CD4-positive, alpha-beta memory T cell (primary cell): ENCODE data around the gene DENND1C. TPM values are rescaled to one million over a fixed set of nuclear protein-coding genes. Genes with fewer than 3 reads are reported as not detected.
A peak's percentile ranks its signal among the peaks of the same experiment; 100 is the strongest.

Experiments
- CTCF ChIA-PET: fragments of 350-600 bp; sonication (Branson Sonifier 250); formaldehyde crosslinking; loops from one replicate; lab custom pipeline; 2021; ENCODE audit warnings: inconsistent platforms; ENCODE audit not compliant: partially characterized antibody; lab: Charles Lee
- POLR2A ChIA-PET: fragments of 350-600 bp; sonication (Branson Sonifier 250); formaldehyde crosslinking; loops from one replicate; lab custom pipeline; 2021; ENCODE audit not compliant: partially characterized antibody; lab: Charles Lee
- DNase-seq, 5 donors: peaks; one replicate each; pipeline versions ENCODE4 v3.0.0 to v3.0.0-alpha.2; 2020 to 2022; ENCODE audit warnings: mixed read lengths in 1 of 5
- H3K27ac ChIP-seq: one replicate; pipeline ENCODE4 v1.7.0; 2013; ENCODE audit warnings: low read depth, low read length
- H3K27me3 ChIP-seq: 2 replicates; pipeline ENCODE4 v1.7.0; 2013; ENCODE audit warnings: mild to moderate bottlenecking, low read length, moderate library complexity; ENCODE audit not compliant: insufficient read depth
- H3K36me3 ChIP-seq: 2 replicates; pipeline ENCODE4 v1.7.0; 2013; ENCODE audit warnings: mild to moderate bottlenecking, low read length, moderate library complexity; ENCODE audit not compliant: insufficient read depth
- H3K4me1 ChIP-seq: 2 replicates; pipeline ENCODE4 v1.7.0; 2013; ENCODE audit warnings: mild to moderate bottlenecking, low read length, moderate library complexity; ENCODE audit not compliant: insufficient read depth
- H3K4me3 ChIP-seq, 2 donors: one replicate each; pipeline ENCODE4 v1.7.0; 2013; ENCODE audit warnings: low read length in 2 of 2, mild to moderate bottlenecking in 1 of 2
- H3K9me3 ChIP-seq, 2 donors: one replicate each; pipeline ENCODE4 v1.7.0; 2013; ENCODE audit warnings: low read length in 2 of 2, control low read depth in 1 of 2; ENCODE audit not compliant: control insufficient read depth in 1 of 2
- H3K27ac Mint-ChIP-seq, 7 donors: one replicate each; pipeline ENCODE4 v1.8.0; 2020 to 2021; ENCODE audit warnings: mixed read lengths in 7 of 7, mild to moderate bottlenecking in 6 of 7, inconsistent platforms in 3 of 7, moderate library complexity in 3 of 7
- H3K27me3 Mint-ChIP-seq, 2 donors: one replicate each; pipeline ENCODE4 v1.8.0; 2020 to 2021; ENCODE audit warnings: mixed read lengths in 2 of 2
- H3K36me3 Mint-ChIP-seq, 2 donors: one replicate each; pipeline ENCODE4 v1.8.0; 2020 to 2021; ENCODE audit warnings: mixed read lengths in 2 of 2, inconsistent platforms in 1 of 2, mild to moderate bottlenecking in 1 of 2
- H3K4me1 Mint-ChIP-seq, 4 donors: one replicate each; pipeline ENCODE4 v1.8.0; 2020 to 2021; ENCODE audit warnings: mixed read lengths in 4 of 4, mild to moderate bottlenecking in 1 of 4
- H3K4me3 Mint-ChIP-seq, 8 donors: one replicate each; pipeline ENCODE4 v1.8.0; 2020 to 2021; ENCODE audit warnings: mixed read lengths in 8 of 8, mild to moderate bottlenecking in 7 of 8, moderate library complexity in 6 of 8, inconsistent platforms in 3 of 8
- H3K9me3 Mint-ChIP-seq, 8 donors: one replicate each; pipeline ENCODE4 v1.8.0; 2020 to 2021; ENCODE audit warnings: mixed read lengths in 8 of 8, mild to moderate bottlenecking in 5 of 8, inconsistent platforms in 3 of 8, moderate library complexity in 1 of 8
- intact Hi-C: fragments of 100-400 bp; cut with micrococcal nuclease; formaldehyde crosslinking; loops from one replicate; pipeline ENCODE4 v1.15.1; 2023
- polyA plus RNA-seq, 2 donors: library from polyadenylated mRNA; unstranded; fragments of 300-500 nt; fragmentation: Illumina TruSeq; gene quantifications; one replicate each; pipeline ENCODE4 v1.2.3, GENCODE V29; 2021
- total RNA-seq, 2 experiments: library from RNA; stranded (reverse); gene quantifications; one replicate each; pipeline ENCODE4 v1.2.3, GENCODE V29; 2021

The DENND1C gene
- total and polyA plus RNA-seq, 4 experiments from 2014 or later, result 39.6 to 113 (median 91.6) TPM

DNA sequence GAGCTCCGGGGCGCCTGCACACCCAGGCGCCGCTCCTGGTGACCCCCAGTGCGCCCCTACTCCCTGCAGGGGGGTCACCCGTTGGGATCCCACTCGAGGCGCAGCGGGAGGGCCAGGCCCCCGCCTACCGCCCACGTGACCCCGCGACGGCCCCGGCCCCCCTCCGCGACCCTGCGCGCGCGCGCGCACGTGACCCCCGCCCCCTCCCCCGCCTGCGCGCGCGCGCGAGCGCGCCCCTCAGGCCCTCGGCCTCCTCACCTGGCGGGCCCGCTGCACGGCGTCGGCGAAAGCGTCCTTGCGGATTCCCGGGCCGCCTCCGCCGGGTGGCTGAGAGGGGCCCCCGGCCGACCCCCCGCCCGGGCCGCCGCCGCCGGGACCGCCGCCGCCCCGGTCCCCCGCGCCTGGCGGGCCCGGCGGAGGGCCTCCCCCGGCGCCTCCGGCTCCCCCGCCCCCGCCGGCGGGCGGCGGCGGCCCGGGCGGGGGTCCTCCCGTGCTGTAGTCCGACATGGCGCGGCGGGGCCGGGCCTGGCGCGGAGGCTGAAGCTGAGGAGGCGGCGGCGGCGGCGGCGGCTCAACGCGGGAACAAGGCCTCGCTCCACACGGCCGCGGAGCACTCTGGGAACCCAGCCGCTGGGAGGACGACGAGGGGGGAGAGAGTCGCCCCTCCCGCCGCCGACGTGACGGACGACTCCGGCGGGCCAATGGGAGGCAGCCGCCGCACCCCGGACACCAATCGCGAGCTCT is 57.2 kb downstream of the DENND1C start, which contains the start of gene KHSRP:
KHSRP (minus strand) TSS at position 617 of the 744 bp plus-strand sequence; CDS start at position 507, 110 bp downstream.
- intact Hi-C loops, result loop anchor here (10.0 kb wide), 1 partner anchor 80 kb away; the partner anchor contains the start of gene TUBB4A
- H3K4me3 Mint-ChIP-seq, result peak within 1 kb of the TSS; percentile 87 to 92 (median 89)

DNA sequence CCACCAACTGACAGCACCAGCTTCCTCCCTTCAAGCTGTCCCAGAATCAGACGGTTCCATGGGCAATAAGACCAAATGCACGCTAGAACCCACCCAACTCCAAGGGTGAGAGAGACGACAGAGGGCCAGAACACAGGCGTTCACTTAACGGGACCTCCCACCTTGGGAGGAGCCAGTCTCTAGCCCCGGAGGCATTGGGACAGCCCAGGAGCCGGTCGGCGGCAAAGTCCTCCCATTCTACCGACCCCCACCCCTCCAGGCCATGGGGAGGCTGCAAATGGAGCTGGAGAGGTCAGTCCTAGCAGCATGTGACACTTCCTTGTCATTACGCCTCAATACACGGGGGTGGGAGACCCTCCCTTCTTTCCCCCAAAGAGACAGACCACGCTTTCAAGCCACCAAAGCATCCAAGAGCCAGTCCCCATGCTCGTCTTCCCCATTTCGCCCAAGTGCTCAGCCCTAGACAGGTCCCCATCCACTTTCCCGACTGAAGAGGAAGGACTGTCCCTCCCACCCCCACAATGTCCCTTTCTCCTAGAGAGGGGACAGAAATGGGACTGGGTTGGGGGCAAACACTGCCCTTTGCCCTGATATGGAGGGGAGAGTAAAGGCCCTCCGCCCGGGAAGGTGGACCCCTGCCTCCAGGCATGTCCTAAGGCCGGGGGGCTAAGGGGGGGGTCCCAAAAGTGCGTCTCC is 57.9 kb downstream of the DENND1C start:
- intact Hi-C loops, result loop anchor here (10.0 kb wide), 1 partner anchor 81 kb away; the partner anchor contains the start of gene TUBB4A
- peaks cover 39% of the 10 kb centered on the region for H3K36me3 ChIP-seq
- DNase-seq, result peak in 1 of 5 donors; percentile 48
- Mint-ChIP-seq H3K27ac (peak overlapping the region; percentile 86 to 94 (median 92)), H3K27me3 (no peaks in the 10 kb centered on the region), H3K36me3 (peaks cover 13 to 46% of the 10 kb centered on the region in 2 donors), H3K9me3 (peaks cover 0 to 2% (median 0%) of the 10 kb centered on the region in 8 donors), H3K4me1 (peaks cover 16 to 37% (median 29%) of the 10 kb centered on the region in 4 donors), H3K4me3 (peak overlapping the region; percentile 87 to 92 (median 89))
- no peaks in the 10 kb centered on the region for H3K27me3 ChIP-seq
- peaks cover 38% of the 10 kb centered on the region for H3K4me1 ChIP-seq
- peak overlapping the region; percentile 69 to 71 for H3K4me3 ChIP-seq
- CTCF ChIA-PET, result no interaction called here
- POLR2A ChIA-PET, result interaction anchor here (1.0 to 3.8 kb wide), 4 partner anchors 11 to 1632 kb away, joined by 3 to 30 read pairs (median 16); partner anchors contain the start of genes CLPP, FEM1A and GTF2F1
- H3K9me3 ChIP-seq, result no peaks in the 10 kb centered on the region
- peak overlapping the region; percentile 66 for H3K27ac ChIP-seq

More for the DNA sequence above, 57.2 kb downstream of the DENND1C start, which contains the start of gene KHSRP:
- H3K27ac ChIP-seq, result peak within 1 kb of the TSS; percentile 66
- POLR2A ChIA-PET, result interaction anchor here (0.6 to 3.8 kb wide), 20 partner anchors 12 to 1633 kb away, joined by 3 to 30 read pairs (median 4); partner anchors contain the start of genes ALKBH7, CLPP, DENND1C and FEM1A
- DNase-seq, result peak in 2 of 5 donors; percentile 13 to 47
- no peaks in the 10 kb centered on the region for H3K9me3 ChIP-seq
- H3K27me3 Mint-ChIP-seq, result no peaks in the 10 kb centered on the region
- H3K4me3 ChIP-seq, result peak within 1 kb of the TSS; percentile 69 to 71
- no peaks in the 10 kb centered on the region for H3K27me3 ChIP-seq
- peak within 1 kb of the TSS; percentile 90 to 99 (median 94) for H3K27ac Mint-ChIP-seq
- H3K4me1 Mint-ChIP-seq, result peaks cover 16 to 37% (median 29%) of the 10 kb centered on the region in 4 donors
- CTCF ChIA-PET, result interaction anchor here (1.0 to 1.1 kb wide), 3 partner anchors 92 to 438 kb away, joined by 3 read pairs; no protein-coding TSS in a partner anchor
- peaks cover 0 to 2% (median 0%) of the 10 kb centered on the region in 8 donors for H3K9me3 Mint-ChIP-seq
- H3K36me3 Mint-ChIP-seq, result peaks cover 13 to 38% of the 10 kb centered on the region in 2 donors
- H3K4me1 ChIP-seq, result peaks cover 39% of the 10 kb centered on the region
- peaks cover 32% of the 10 kb centered on the region for H3K36me3 ChIP-seq

DNA sequence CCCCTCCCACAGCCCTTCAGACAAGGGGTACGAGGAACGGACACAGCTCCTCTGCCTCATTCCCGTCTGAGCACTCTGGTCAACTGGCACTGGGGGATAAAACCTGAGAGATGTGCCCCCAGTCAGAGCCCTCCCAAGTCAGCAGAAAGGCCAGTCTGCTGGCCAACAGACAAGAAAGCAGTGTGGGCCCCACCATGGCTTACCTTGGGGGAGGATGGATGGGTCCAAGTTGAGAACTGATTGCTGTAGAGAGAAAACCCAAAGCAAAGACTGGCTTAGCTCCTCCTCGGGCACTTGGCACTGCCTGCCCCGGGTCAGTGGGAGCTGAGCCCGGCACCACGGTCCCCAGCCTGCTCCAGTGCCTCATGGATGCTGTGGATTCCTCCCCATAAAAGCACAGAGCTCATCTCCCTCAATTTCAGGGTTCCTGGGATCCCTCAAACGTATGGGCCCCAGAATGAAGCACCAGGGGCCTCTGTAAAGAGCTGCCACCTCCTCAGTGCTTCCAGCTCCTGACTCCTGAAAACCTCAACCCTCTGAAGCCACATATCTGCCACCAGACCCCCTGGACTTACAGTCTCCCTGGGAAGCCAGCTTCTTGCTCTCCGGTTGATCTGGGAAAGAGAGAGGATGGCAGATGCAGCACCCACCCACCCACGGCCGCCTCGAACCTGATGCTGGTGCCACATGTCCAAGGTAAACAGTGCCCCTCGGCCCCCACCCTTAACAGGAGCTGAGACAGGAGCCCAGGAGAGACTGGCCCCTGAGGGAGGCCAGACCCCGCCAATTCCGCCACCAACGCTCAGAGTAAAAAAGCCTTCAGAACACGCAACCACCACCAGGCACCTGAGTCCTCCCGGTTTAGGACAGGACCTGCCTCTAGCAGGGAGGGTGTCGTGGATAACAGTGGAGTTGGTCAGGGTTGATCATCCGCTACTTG is 60.2 kb downstream of the DENND1C start:
- no peak overlapping the region for H3K4me3 ChIP-seq
- peaks cover 62% of the 10 kb centered on the region for H3K36me3 ChIP-seq
- no peak for DNase-seq
- no peak overlapping the region for H3K27ac ChIP-seq
- no peaks in the 10 kb centered on the region for H3K27me3 ChIP-seq
- H3K9me3 ChIP-seq, result no peaks in the 10 kb centered on the region
- intact Hi-C loops, result loop anchor here (10.0 kb wide), 1 partner anchor 83 kb away; the partner anchor contains the start of gene TUBB4A
- H3K9me3 Mint-ChIP-seq, result peaks cover 0 to 3% (median 0%) of the 10 kb centered on the region in 8 donors
- peaks cover 16 to 59% of the 10 kb centered on the region in 2 donors for H3K36me3 Mint-ChIP-seq
- H3K4me1 ChIP-seq, result peaks cover 37% of the 10 kb centered on the region
- no peaks in the 10 kb centered on the region for H3K27me3 Mint-ChIP-seq
- ChIA-PET CTCF (interaction anchor here (1.1 kb wide), 1 partner anchor 9 kb away, joined by 3 read pairs; no protein-coding TSS in a partner anchor), POLR2A (interaction anchor here (1.0 to 1.7 kb wide), 2 partner anchors 11 to 27 kb away, joined by 3 to 4 read pairs; no protein-coding TSS in a partner anchor)
- peaks cover 16 to 37% (median 29%) of the 10 kb centered on the region in 4 donors for H3K4me1 Mint-ChIP-seq
- H3K27ac Mint-ChIP-seq, result peak overlapping the region in 3 of 7 donors; percentile 13 to 35 (median 17)
- H3K4me3 Mint-ChIP-seq, result peak overlapping the region in 1 of 8 donors; percentile 39

DNA sequence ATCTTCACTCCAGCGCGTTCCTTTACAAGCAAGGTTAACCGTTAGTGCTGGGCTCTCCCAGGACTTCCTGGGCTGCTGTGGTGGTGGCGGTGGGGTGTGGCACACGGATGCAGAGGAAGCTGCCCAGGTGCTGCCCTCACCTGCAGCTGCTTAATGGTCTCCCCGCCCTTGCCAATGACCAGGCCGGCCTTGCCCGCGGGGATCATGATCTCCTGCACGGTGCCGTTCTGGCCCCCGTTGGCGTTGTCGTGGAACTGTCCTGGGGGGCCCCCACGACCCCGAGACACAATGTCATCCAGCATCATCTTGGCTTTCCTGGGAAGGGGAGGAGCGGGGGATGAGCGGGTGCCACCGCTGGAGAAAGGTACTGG is 63.0 kb downstream of the DENND1C start:
- Histone ChIP-seq H3K9me3 (no peaks in the 10 kb centered on the region), H3K27ac (no peak overlapping the region), H3K36me3 (peaks cover 80% of the 10 kb centered on the region), H3K4me3 (no peak overlapping the region), H3K27me3 (no peaks in the 10 kb centered on the region), H3K4me1 (peaks cover 22% of the 10 kb centered on the region)
- H3K27me3 Mint-ChIP-seq, result no peaks in the 10 kb centered on the region
- no peak for DNase-seq
- intact Hi-C loops, result no loop called here
- ChIA-PET POLR2A (no interaction called here), CTCF (no interaction called here)
- peaks cover 10 to 22% (median 17%) of the 10 kb centered on the region in 4 donors for H3K4me1 Mint-ChIP-seq
- H3K27ac Mint-ChIP-seq, result no peak overlapping the region
- H3K9me3 Mint-ChIP-seq, result peaks cover 0 to 1% (median 0%) of the 10 kb centered on the region in 8 donors
- peaks cover 27 to 73% of the 10 kb centered on the region in 2 donors for H3K36me3 Mint-ChIP-seq
- H3K4me3 Mint-ChIP-seq, result no peak overlapping the region

DNA sequence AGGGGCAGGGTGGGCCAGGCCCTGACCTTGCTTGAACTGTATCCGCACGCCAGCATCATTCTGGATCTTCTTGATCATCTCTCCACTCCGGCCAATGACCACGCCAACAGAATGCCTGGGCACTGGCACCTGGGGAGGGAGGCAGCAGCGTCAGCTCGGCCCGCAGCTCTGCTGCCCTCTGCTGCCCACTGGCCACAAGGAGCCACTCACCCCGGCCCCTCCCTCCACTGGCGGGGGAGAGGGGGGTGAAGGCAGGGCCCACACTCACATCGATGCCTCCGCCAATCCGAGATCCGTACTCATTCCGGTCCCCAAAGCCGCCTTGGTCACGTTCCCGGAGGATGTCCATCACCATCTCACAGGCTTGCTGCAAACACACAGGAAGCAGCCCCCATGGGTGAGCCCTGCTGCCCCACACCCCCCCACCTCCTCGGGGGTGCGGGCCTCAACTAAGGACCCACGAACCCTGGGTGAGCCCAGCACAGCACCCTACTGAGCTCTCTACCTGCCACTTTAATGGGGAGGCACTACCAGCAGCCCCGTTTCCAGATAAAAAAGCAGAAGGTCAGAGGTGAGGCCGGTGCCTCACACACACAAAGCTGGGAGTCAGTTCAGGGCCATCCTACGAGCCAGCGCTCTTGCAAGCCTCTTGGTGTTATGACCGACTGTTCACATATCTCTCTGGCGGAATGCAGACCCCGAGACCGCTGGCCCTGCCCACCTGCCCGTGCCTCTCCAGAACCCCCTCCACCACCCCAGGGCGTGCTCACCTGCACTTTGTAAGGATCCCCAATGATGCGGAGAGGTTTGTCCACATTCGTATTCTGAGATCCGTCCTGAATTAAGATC is 63.6 kb downstream of the DENND1C start:
- no peak overlapping the region for H3K27ac ChIP-seq
- no peak overlapping the region for H3K4me3 Mint-ChIP-seq
- ChIA-PET POLR2A (no interaction called here), CTCF (no interaction called here)
- H3K36me3 Mint-ChIP-seq, result peaks cover 33 to 69% of the 10 kb centered on the region in 2 donors
- no peaks in the 10 kb centered on the region for H3K27me3 ChIP-seq
- no peak for DNase-seq
- intact Hi-C loops, result no loop called here
- no peaks in the 10 kb centered on the region for H3K27me3 Mint-ChIP-seq
- H3K4me1 ChIP-seq, result peaks cover 16% of the 10 kb centered on the region
- H3K36me3 ChIP-seq, result peaks cover 83% of the 10 kb centered on the region
- H3K27ac Mint-ChIP-seq, result no peak overlapping the region
- H3K4me1 Mint-ChIP-seq, result peaks cover 5 to 16% (median 11%) of the 10 kb centered on the region in 4 donors
- H3K9me3 ChIP-seq, result no peaks in the 10 kb centered on the region
- no peak overlapping the region for H3K4me3 ChIP-seq
- H3K9me3 Mint-ChIP-seq, result peaks cover 0 to 1% (median 0%) of the 10 kb centered on the region in 8 donors
